ENCODE measurements around the gene TIPARP.

DNA sequence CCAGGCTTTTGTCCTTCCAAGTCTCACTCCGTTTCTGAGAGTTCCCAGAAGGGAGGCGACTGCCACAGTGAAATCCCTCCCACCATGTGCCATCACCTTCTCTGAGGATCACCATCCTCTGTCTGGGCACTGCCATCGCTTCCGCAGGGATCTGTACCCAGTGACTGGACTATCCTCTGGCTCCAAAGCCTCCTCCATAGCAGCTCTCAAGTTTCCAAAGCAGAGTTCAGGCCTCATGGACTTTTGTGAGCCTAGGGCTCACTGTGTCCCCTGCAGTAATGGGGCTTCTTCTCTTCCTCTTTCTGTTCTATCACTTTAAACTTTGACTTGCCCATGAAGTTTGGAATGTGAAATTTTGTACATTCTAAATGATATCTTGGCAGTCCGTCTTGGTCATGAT, 63.9 kb downstream of the TIPARP start:
- TF ChIP-seq, protein P1, sequence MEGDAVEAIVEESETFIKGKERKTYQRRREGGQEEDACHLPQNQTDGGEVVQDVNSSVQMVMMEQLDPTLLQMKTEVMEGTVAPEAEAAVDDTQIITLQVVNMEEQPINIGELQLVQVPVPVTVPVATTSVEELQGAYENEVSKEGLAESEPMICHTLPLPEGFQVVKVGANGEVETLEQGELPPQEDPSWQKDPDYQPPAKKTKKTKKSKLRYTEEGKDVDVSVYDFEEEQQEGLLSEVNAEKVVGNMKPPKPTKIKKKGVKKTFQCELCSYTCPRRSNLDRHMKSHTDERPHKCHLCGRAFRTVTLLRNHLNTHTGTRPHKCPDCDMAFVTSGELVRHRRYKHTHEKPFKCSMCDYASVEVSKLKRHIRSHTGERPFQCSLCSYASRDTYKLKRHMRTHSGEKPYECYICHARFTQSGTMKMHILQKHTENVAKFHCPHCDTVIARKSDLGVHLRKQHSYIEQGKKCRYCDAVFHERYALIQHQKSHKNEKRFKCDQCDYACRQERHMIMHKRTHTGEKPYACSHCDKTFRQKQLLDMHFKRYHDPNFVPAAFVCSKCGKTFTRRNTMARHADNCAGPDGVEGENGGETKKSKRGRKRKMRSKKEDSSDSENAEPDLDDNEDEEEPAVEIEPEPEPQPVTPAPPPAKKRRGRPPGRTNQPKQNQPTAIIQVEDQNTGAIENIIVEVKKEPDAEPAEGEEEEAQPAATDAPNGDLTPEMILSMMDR (conservative IDR thresholded peaks at IDR 0.05; ENCODE audit: low read depth, low read length) = no peak
- TF ChIP-seq EZH2 (IDR thresholded peaks at IDR 0.05; ENCODE audit: borderline replicate concordance, low read depth, low read length, poor library complexity, severe bottlenecking) = no peak

Data from A673 (cell line).